ENCODE results near the gene FAM131C.
"Not testable (repeated sequence)": the region's sequence is repeated elsewhere in the genome, so short reads cannot be mapped to it uniquely, and the experiment has no call there.

FAM131C gene

GRCh38 chr1:16063226-16063829, 10.1 kb downstream of the FAM131C start:
- in situ Hi-C loops (cut with MboI; ENCODE audit: low sequenced_read_pairs), result no loop called here

DNA sequence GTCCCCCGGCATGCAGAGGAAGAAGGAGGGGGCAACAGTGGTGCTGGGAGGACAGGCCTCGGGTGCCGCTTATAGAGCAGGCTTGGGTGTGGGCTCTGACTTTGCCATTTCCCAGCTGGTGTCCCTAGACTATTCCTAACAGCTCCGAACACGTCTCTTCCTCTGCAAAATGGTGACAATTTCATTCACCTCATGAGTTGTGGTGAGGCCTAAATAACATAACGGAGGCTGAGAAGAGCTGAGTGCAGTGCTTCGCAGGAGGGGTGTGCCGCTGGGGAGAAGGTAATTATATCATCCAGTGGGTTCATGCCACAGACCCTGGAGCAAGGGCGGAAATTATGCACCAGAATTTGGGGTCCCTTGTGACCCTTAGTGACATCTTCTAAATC, 10.8 kb downstream of the FAM131C start:
- in situ Hi-C loops (cut with MboI; ENCODE audit: low sequenced_read_pairs), result not testable (repeated sequence)

DNA sequence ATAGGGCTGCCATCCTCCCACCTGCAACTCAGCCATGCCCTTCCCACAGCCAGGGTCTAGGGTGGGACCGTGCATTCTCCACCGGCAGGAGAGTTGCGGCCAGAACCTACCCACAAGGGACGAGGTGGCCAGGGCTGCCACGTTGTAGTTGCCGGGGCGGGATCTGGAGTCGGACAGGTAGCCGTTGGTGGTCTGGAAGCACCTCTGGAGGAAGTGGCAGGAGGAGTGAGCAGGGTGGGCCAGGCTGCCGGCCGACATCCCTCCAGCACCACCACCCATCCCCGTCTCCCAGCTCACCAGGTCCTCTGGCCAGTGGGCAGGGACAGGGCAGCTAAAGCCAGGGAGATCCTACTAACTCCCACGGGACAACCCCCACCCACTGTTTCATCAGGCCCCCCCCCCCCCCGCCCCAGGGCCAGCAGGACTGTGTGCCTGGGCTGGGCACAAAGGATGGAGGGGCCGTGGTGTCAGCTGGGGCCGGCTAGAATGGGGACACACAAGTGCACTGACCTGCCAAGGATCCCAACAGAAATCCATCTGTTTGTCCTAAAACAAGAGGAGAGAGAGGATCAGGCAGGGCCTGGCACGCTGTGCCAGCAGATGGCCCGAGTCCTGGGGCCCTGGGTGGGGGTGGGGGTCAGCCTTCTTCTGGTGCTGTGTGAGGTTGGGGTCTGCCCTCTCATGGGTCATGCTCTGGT, 11.3 kb downstream of the FAM131C start:
- in situ Hi-C loops (cut with MboI; ENCODE audit: low sequenced_read_pairs), result not testable (repeated sequence)

- in situ Hi-C loops (cut with MboI; ENCODE audit: low sequenced_read_pairs), result no loop called here
These were observed 12.2 kb downstream of the FAM131C start for GRCh38 chr1:16061266-16061665.

GRCh38 chr1:16058394-16059120, 14.9 kb downstream of the FAM131C start:
- in situ Hi-C loops (cut with MboI; ENCODE audit: low sequenced_read_pairs), result not testable (repeated sequence)

DNA sequence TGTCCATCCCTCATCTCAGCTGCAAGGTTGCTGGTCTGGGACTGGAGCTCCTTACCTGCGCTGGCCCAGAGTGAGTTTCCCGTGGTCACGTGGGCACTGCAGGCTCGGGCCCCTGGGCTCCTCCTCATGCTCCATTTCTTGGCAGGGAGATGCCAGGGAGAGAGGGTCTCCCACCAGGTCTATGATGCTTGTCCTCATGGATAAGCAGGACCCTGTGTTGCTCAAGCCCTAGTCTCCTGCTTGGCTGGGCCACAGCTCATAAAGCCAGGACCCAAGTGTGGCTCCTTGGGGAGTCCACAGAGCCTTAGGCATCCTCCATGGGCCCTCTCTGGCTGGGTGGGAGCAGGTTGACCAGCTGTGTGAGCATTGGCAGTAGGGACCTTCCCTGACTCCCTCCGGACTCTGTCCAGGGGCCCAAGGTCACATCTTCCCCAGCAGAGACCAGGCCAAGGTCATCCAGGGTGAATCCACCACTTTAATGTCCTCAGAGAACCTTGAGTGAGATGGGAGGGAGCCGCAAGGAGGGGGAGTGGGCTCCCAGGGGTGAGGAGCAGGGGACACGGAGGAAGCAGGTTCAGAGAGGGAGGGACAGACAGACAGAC, 16.0 kb downstream of the FAM131C start:
- in situ Hi-C loops (cut with MboI; ENCODE audit: low sequenced_read_pairs), result not testable (repeated sequence)

DNA sequence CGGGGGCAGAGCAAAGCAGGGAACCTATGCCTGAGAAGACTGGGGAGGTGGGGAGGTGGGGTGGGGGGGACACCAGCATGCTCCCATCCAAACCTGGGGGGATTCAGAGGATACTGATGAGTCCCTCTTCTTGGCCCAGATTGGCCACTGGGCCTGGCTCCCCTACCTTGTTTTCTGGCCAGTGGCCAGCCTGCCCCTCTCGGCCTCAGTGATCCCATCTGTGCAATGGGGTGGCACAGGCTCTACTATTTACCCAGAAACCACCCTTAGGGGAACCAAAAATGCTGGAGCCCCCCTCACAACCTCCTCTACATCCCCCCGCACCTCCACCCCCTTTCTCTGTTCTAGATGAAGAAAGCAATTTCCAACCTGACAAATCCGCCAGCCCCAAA, 16.9 kb downstream of the FAM131C start:
- in situ Hi-C loops (cut with MboI; ENCODE audit: low sequenced_read_pairs), result not testable (repeated sequence)

DNA sequence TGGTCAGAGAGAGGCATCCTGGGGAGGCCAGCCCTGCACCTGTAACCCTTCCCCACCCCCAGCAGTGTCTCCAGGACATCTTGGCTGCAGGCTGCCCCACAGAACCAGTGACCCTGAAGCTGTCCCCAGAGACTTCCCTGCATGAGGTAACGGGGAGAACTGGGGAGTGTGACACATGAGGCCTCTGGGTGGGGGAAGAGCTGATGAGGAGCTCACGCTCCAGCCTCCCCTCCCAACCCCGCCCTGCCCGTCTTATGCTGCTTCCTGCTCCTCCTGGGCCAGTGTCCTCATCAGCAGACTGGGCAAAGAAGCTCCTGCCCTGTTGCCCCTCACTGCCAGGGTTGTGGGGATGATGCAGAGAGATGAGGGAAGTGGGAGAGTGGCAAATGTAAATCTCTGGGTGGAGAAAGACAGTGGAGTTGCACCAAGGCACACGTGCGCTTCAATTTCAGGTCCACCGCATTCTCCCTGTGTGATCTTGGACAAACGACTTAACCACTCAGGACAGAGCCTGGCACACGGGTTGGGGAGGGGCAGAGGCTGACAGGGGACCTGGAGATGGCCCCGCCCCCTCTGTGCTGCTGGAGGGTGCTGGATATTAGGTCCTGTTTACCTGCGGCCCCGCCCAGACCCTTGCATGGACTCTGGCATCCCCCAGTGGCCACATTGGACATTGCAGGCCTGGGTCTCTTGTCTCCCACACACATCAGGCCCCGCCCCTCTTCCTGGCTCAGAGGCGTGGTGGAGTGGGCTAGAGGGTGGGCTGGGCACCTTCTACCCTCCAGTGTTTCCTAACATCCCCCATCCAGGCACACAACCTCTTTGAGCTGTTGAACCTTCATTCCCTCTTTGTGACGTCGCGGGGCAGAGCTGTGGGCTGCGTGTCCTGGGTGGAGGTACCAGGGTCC, 17.6 kb downstream of the FAM131C start:
- in situ Hi-C loops (cut with MboI; ENCODE audit: low sequenced_read_pairs), result no loop called here

DNA sequence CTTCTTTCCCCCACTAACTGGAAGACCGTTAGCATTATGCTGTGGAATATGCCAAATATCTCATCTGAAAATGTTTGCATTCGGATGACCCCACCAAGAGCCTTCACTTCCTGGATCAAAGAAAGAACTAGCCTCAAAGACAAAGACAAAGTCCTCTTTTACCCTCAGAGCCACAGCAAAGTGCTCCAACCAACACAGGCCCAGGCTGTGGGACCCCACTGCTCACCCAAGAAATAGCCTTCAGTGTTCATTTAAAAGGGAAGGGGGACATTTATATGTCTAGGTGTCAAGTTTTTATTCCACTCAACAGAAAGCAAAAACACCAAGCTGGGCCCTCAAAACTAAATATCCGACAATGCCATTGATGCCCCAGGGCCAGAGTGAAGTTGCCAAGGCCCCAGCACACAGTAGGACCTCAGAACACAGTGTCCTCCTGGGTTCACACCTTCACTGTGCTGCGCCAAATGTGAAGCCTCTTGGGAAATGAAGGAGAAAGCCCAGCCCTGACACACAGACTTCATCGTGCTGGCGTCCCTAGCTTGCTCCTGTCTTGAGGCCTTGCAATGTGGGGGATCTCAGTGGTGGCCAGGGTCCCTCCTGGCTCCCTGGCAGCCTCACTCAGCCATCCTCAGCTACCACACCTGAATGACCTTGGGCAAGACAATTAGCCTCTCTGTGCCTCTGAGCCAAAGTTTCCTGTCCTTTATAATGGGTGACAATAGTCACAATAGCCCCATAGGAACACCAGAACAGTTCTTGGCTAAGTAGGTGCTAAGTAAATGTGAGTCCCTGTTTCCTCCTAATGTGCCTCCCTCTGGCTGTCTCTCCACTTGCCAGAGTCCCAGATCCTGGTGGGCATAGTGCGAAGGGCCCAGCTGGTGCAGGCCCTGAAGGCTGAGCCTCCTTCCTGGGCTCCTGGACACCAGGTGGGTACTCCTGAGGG, 18.6 kb downstream of the FAM131C start:
- in situ Hi-C loops (cut with MboI; ENCODE audit: low sequenced_read_pairs), result no loop called here

DNA sequence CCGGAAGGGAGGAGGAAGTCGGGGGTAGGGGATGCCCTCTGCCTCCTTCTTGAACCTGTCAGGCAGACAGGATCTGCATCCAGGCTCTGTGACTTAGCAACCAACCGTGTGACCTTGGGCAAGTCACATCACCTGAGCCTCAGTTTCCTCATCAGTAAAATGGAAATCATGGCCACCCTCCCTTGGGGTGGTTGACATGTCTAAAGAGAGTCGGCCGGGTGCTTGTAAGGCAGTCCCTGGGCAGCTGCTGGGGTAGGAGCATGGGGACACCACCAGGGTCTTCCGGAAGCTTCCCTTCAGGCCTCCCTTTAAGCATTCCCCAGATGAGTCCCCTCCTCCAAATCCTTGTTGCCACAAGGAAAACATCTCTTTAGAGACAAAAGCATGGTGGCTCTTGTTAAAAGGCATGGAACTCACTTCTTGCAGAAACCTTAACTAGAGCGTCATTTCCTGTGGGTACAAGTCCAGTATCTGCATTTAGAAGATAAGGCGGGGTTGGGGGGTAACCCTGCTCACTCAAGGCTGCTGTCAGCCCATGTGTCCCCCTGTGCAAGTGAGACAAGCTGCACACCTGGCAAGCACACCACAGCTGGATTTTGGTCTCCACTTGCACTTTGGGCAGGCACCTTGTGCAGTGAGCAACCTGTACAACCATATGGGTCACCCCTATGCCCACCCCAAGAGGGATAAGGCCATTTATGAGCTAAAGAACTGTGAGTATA, 19.5 kb downstream of the FAM131C start:
- in situ Hi-C loops (cut with MboI; ENCODE audit: low sequenced_read_pairs), result no loop called here

DNA sequence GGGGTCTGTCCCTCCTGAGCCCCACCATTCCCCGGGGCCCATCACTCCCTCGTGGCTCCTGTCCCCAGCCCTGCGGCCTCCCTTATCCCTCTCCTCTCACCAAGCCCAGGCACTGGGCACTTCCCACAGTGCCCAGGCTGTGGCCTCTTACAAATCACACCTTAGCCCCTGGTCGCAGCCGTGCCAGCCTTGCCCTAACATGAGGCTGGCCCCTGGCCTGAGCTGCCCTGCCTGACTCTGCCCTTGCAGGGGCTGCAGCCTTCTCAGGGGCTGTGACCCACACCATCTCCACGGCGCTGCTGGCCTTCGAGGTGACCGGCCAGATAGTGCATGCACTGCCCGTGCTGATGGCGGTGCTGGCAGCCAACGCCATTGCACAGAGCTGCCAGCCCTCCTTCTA, 21.5 kb downstream of the FAM131C start:
- in situ Hi-C loops (cut with MboI; ENCODE audit: low sequenced_read_pairs), result not testable (repeated sequence)

DNA sequence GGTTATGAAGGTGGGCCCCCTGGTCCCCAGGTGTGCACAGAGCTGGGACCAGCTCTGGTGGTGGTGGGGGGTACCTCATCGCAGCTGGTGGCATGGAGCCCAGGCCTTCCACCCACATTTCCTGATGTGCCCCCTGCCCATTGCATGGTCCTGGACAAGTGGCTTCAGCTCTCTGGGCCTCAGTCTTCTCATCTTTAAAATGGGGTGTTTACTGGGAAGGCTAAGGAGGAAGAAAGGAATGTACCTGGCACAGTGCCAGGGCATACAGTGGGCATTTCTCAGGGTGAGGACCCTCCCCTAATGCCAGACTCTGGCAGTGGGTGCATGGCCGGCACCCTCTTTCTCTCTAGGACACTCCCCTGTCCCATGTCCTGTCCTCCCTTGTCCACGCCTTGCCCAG, 22.4 kb downstream of the FAM131C start:
- in situ Hi-C loops (cut with MboI; ENCODE audit: low sequenced_read_pairs), result no loop called here

- in situ Hi-C loops (cut with MboI; ENCODE audit: low sequenced_read_pairs), result no loop called here
These were observed 23.1 kb downstream of the FAM131C start for GRCh38 chr1:16050328-16050727.

- in situ Hi-C loops (cut with MboI; ENCODE audit: low sequenced_read_pairs), result no loop called here
These were observed 24.8 kb downstream of the FAM131C start for GRCh38 chr1:16048573-16049189.

DNA sequence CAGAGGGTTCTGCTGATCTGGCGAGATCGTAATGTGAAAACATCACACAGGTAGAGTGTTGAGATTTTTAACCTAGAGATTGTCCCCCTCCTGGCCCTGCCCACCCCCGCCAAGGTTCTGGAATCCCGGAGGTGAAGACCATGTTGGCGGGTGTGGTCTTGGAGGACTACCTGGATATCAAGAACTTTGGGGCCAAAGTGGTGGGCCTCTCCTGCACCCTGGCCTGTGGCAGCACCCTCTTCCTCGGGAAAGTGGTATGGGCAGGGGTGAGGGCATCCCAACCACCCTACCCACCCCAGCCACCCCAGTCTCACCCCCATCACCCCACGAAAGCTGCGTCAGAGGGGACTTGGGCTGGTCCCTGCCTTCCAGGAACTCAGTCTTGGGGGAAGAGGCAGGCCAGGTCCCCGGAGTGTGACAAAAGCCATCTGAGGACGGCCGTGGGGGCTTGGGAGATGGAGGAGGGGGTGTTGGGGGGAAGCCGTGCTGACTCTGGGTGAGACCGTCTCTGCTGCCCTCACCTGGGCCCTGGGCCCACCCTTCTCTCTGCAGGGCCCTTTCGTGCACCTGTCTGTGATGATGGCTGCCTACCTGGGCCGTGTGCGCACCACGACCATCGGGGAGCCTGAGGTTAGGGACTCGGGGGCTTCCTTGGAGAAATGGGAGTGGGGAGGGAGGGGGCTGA, 25.5 kb downstream of the FAM131C start:
- in situ Hi-C loops (cut with MboI; ENCODE audit: low sequenced_read_pairs), result no loop called here

GRCh38 chr1:16046842-16047241, 26.6 kb downstream of the FAM131C start:
- in situ Hi-C loops (cut with MboI; ENCODE audit: low sequenced_read_pairs), result no loop called here

- in situ Hi-C loops (cut with MboI; ENCODE audit: low sequenced_read_pairs), result no loop called here
These were observed 29.5 kb downstream of the FAM131C start for GRCh38 chr1:16043950-16044349.

DNA sequence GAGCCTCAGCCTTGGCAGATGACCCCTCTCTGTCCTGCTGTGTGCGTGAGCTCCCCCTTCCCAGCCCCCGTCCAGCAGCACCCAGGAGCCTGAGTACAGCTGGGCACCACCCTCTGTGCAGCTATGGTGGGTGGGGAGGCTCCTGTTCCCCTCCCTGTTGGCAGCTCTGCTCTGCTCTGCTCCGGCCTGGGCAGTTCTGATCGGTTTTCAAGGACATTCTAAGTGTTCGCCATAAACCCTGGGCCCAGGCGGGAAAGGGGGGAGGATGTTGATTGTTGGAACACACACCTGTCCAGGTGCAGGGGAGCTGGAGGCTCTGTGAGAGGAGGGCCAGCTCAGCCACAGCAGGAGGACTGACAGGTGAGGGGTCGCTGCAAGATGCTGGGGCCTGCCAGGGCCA, 29.9 kb downstream of the FAM131C start, which contains the start of gene CLCNKB:
TSS of gene CLCNKB (plus strand) at position 262 of the 400 bp plus-strand sequence. CDS start 711 bp downstream, outside the sequence.
- in situ Hi-C loops (cut with MboI; ENCODE audit: low sequenced_read_pairs), result no loop called here

Data from HL-60/S4 (cell line).